Endodermal cell (in vitro differentiated cells): ENCODE results near the gene SHFL. TPM values are rescaled to one million over a fixed set of nuclear protein-coding genes. Genes with fewer than 3 reads are reported as not detected.

Experiments
- DNase-seq: peaks from one replicate; pipeline ENCODE4 v3.0.0-alpha.2; 2017
- H3K27ac ChIP-seq: 2 replicates; pipeline ENCODE4 v1.5.1; 2013; ENCODE audit warnings: mild to moderate bottlenecking, low read depth, low read length, moderate library complexity
- H3K27me3 ChIP-seq: 2 replicates; pipeline ENCODE4 v1.6.1; 2013; ENCODE audit warnings: mild to moderate bottlenecking, low read length, moderate library complexity; ENCODE audit not compliant: insufficient read depth, control insufficient read depth, poor library complexity, severe bottlenecking
- H3K36me3 ChIP-seq: 2 replicates; pipeline ENCODE4 v1.7.0; 2013; ENCODE audit warnings: mild to moderate bottlenecking, low read length, moderate library complexity; ENCODE audit not compliant: control insufficient read depth, insufficient read depth
- H3K4me1 ChIP-seq: one replicate; pipeline ENCODE4 v1.7.0; 2013; ENCODE audit warnings: low read length; ENCODE audit not compliant: control insufficient read depth, insufficient read depth
- H3K4me3 ChIP-seq: 2 replicates; pipeline ENCODE4 v1.5.1; 2013; ENCODE audit warnings: mild to moderate bottlenecking, low read length, moderate library complexity
- H3K9ac ChIP-seq: 2 replicates; pipeline ENCODE4 v1.6.1; 2013; ENCODE audit warnings: mild to moderate bottlenecking, low read length, moderate library complexity; ENCODE audit not compliant: poor library complexity, severe bottlenecking; ENCODE audit errors: extremely low read depth
- H3K9me3 ChIP-seq: 2 replicates; pipeline ENCODE4 v1.6.1; 2013; ENCODE audit warnings: mild to moderate bottlenecking, low read length, moderate library complexity; ENCODE audit not compliant: control insufficient read depth
- H3K27ac Mint-ChIP-seq: 2 replicates; pipeline ENCODE4 v1.8.0; 2020; ENCODE audit warnings: mixed read lengths
- H3K27me3 Mint-ChIP-seq: 2 replicates; pipeline ENCODE4 v1.8.0; 2021; ENCODE audit warnings: mild to moderate bottlenecking, mixed read lengths; ENCODE audit not compliant: insufficient read depth
- H3K36me3 Mint-ChIP-seq: 2 replicates; pipeline ENCODE4 v1.8.0; 2020; ENCODE audit warnings: low read depth, mixed read lengths
- H3K4me1 Mint-ChIP-seq: 2 replicates; pipeline ENCODE4 v1.8.0; 2020; ENCODE audit warnings: mixed read lengths
- H3K4me3 Mint-ChIP-seq: 2 replicates; pipeline ENCODE4 v1.8.0; 2020; ENCODE audit warnings: mild to moderate bottlenecking, moderate library complexity, mixed read lengths
- H3K9me3 Mint-ChIP-seq: 2 replicates; pipeline ENCODE4 v1.8.0; 2020; ENCODE audit warnings: mild to moderate bottlenecking, mixed read lengths
- CTCF ChIP-seq: fragments of 200-600 bp; sonication (generic); conservative IDR thresholded peaks from 2 replicates; pipeline ENCODE4 v1.5.0; 2021; ENCODE audit warnings: antibody characterized with exemption, mild to moderate bottlenecking
- WGBS, 2 experiments: methylation state at CpG; one replicate each; pipeline versions ENCODE4 v1.1.5 to v1.1.7; 2013; ENCODE audit warnings: missing lambda C conversion rate in 2 of 2, mixed read lengths in 1 of 2; ENCODE audit not compliant: insufficient coverage in 1 of 2, insufficient read length in 1 of 2; 5-methylcytosine and 5-hydroxymethylcytosine counted together
- total RNA-seq, 2 donors: library from RNA; stranded (reverse); fragmentation: NEBNext Ultra II Directional in 1 of 2; extraction: Animal tissue kit (Norgen Biotek cat#: 25700) in 1 of 2; gene quantifications; 2 replicates in 1 of 2; 3 replicates in 1 of 2; pipeline ENCODE4 v1.2.1, GENCODE V29; 2021

SHFL gene
- total RNA-seq, 2 donors from 2014 or later = 8.2 to 15.0 TPM

- Mint-ChIP-seq H3K4me3 (no peak overlapping the region), H3K4me1 (no peaks in the 10 kb centered on the region), H3K27me3 (no peaks in the 10 kb centered on the region), H3K27ac (peak overlapping the region; percentile 70), H3K36me3 (peaks cover 28% of the 10 kb centered on the region), H3K9me3 (no peaks in the 10 kb centered on the region)
- no peaks in the 10 kb centered on the region for H3K9me3 ChIP-seq
- H3K27ac ChIP-seq = no peak overlapping the region
- no peaks in the 10 kb centered on the region for H3K27me3 ChIP-seq
- no peaks in the 10 kb centered on the region for H3K4me1 ChIP-seq
- no peak overlapping the region for H3K9ac ChIP-seq
- no peak for TF ChIP-seq CTCF
- no peak overlapping the region for H3K4me3 ChIP-seq
- 95 to 97% methylated on average over 29 to 35 of the region's 35 CpGs for WGBS, 2 experiments
- DNase-seq = no peak
- H3K36me3 ChIP-seq = peaks cover 29% of the 10 kb centered on the region
These were observed 30.2 kb downstream of the SHFL start for GRCh38 chr19:10116085-10116865.

- Histone ChIP-seq H3K27ac (no peak overlapping the region), H3K36me3 (peaks cover 25% of the 10 kb centered on the region), H3K9me3 (no peaks in the 10 kb centered on the region), H3K4me3 (no peak overlapping the region), H3K9ac (no peak overlapping the region), H3K4me1 (no peaks in the 10 kb centered on the region), H3K27me3 (no peaks in the 10 kb centered on the region)
- no peaks in the 10 kb centered on the region for H3K9me3 Mint-ChIP-seq
- no peak overlapping the region for H3K27ac Mint-ChIP-seq
- no peak for DNase-seq
- WGBS, 2 experiments = 94 to 98% methylated on average over 14 to 21 of the region's 21 CpGs
- peaks cover 23% of the 10 kb centered on the region for H3K36me3 Mint-ChIP-seq
- H3K4me3 Mint-ChIP-seq = no peak overlapping the region
- TF ChIP-seq CTCF = no peak
- H3K27me3 Mint-ChIP-seq = no peaks in the 10 kb centered on the region
- H3K4me1 Mint-ChIP-seq = no peaks in the 10 kb centered on the region
These were observed 30.9 kb downstream of the SHFL start for GRCh38 chr19:10116866-10117616.

- Mint-ChIP-seq H3K9me3 (no peaks in the 10 kb centered on the region), H3K27me3 (no peaks in the 10 kb centered on the region), H3K27ac (peak overlapping the region; percentile 95), H3K4me3 (peak overlapping the region; percentile 93), H3K36me3 (peaks cover 23% of the 10 kb centered on the region), H3K4me1 (no peaks in the 10 kb centered on the region)
- no peaks in the 10 kb centered on the region for H3K9me3 ChIP-seq
- no peak overlapping the region for H3K27ac ChIP-seq
- TF ChIP-seq CTCF = no peak
- 37 to 51% methylated on average over 9 to 12 of the region's 12 CpGs for WGBS, 2 experiments
- H3K4me1 ChIP-seq = no peaks in the 10 kb centered on the region
- H3K9ac ChIP-seq = peak overlapping the region; percentile 93
- peaks cover 22% of the 10 kb centered on the region for H3K36me3 ChIP-seq
- no peaks in the 10 kb centered on the region for H3K27me3 ChIP-seq
- peak overlapping the region; percentile 95 for H3K4me3 ChIP-seq
- no peak for DNase-seq
These were observed 32.8 kb downstream of the SHFL start for GRCh38 chr19:10118960-10119359.
